ENCODE results near the gene RNF227.

DNA sequence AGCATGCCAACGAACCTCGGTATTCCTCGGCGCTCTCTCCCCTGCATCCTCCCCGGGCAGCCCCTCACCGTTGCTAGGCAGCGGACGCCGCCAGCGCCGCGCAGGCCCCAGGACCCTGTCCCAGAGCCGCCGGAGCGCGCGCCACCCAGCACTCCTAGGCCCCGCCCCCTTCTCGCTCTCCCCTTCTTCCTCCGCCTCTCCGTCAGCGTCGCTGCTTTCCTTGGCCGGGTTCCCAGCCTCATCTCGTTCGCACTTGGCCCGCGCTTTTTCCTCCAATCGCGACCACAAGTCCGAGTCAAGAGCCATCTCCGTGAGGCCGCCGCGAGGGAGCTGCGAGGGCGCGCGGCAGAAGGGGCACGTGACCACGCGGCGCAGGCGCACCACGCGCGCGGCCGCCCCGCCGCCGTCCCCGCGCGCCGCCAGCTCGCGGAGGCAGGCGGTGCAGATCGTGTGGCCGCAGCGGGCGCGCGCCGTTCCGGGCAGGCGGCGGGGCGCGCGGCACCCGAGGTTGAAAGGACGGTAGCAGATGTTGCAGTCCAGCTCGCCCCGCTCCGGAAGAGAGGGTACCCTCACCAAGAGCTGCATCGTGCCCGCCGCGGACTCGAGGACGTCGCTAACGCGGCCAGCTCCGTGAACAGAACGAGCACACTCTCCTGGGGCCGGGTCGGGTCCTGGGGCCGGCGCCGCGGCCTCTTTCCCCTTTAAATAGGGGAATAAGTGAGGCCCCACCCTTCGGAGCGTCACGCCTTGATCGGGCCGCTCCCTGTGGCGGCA lies at the start of gene RNF227:
- no peak for TF ChIP-seq POLR2A (IDR thresholded peaks at IDR 0.05; ENCODE audit: low read depth, low read length)
- 0 out of 2 replicates have a peak, but pooled peaks have one; percentile 33 for TF ChIP-seq POLR2AphosphoS5 (IDR thresholded peaks at IDR 0.05; ENCODE audit: low read depth, low read length)
- TF ChIP-seq TAF1 (IDR thresholded peaks at IDR 0.05; ENCODE audit: low read depth, low read length): no peak

All from GM12891 (cell line).